Skeletal muscle satellite cell (primary cell): ENCODE results near the gene MYH3.

Experiments used
- H3K27me3 ChIP-seq: 2 replicates; pipeline ENCODE4 v1.7.0; 2013; ENCODE audit warnings: low read length; ENCODE audit not compliant: control insufficient read depth, insufficient read depth
- H3K36me3 ChIP-seq: 2 replicates; pipeline ENCODE4 v1.7.0; 2013; ENCODE audit warnings: mild to moderate bottlenecking, control low read depth, low read length; ENCODE audit not compliant: insufficient read depth
- H3K4me1 ChIP-seq: 2 replicates; pipeline ENCODE4 v1.7.0; 2013; ENCODE audit warnings: low read length; ENCODE audit not compliant: control insufficient read depth, insufficient read depth
- H3K4me2 ChIP-seq: 2 replicates; pipeline ENCODE4 v1.7.0; 2013; ENCODE audit warnings: mild to moderate bottlenecking, low read length
- H3K4me3 ChIP-seq: 2 replicates; pipeline ENCODE4 v1.7.0; 2013; ENCODE audit warnings: low read length
- H3K9ac ChIP-seq: 2 replicates; pipeline ENCODE4 v1.7.0; 2013; ENCODE audit warnings: mild to moderate bottlenecking, low read depth, low read length, moderate library complexity
- H3K9me3 ChIP-seq: replicated peaks from 2 replicates; pipeline ENCODE4 v1.7.0; 2013; ENCODE audit warnings: mild to moderate bottlenecking, control low read depth, low read length

Gene MYH3

GRCh38 chr17:10610884-10611283, 46.2 kb downstream of the MYH3 start:
- no peaks in the 10 kb centered on the region for H3K9me3 ChIP-seq
- H3K36me3 ChIP-seq: no peaks in the 10 kb centered on the region
- peaks cover 19% of the 10 kb centered on the region for H3K4me1 ChIP-seq
- no peak overlapping the region for H3K4me2 ChIP-seq
- no peak overlapping the region for H3K9ac ChIP-seq
- H3K27me3 ChIP-seq: no peaks in the 10 kb centered on the region
- no peak overlapping the region for H3K4me3 ChIP-seq

GRCh38 chr17:10608244-10608643, 48.9 kb downstream of the MYH3 start:
- Histone ChIP-seq H3K27me3 (no peaks in the 10 kb centered on the region), H3K9ac (no peak overlapping the region), H3K4me1 (peaks cover 7% of the 10 kb centered on the region), H3K4me2 (no peak overlapping the region), H3K36me3 (no peaks in the 10 kb centered on the region), H3K4me3 (no peak overlapping the region), H3K9me3 (no peaks in the 10 kb centered on the region)

- no peaks in the 10 kb centered on the region for H3K36me3 ChIP-seq
- no peaks in the 10 kb centered on the region for H3K9me3 ChIP-seq
- no peaks in the 10 kb centered on the region for H3K4me1 ChIP-seq
- no peak overlapping the region for H3K4me2 ChIP-seq
- H3K9ac ChIP-seq: no peak overlapping the region
- H3K27me3 ChIP-seq: no peaks in the 10 kb centered on the region
- H3K4me3 ChIP-seq: no peak overlapping the region
Observed at GRCh38 chr17:10606110-10606509, 51.0 kb downstream of the MYH3 start.

GRCh38 chr17:10605221-10605783, 51.8 kb downstream of the MYH3 start:
- Histone ChIP-seq H3K9me3 (no peaks in the 10 kb centered on the region), H3K27me3 (no peaks in the 10 kb centered on the region), H3K4me1 (peaks cover 8% of the 10 kb centered on the region), H3K4me3 (no peak overlapping the region), H3K9ac (no peak overlapping the region), H3K4me2 (no peak overlapping the region), H3K36me3 (no peaks in the 10 kb centered on the region)

GRCh38 chr17:10604521-10604920, 52.6 kb downstream of the MYH3 start:
- Histone ChIP-seq H3K9me3 (no peaks in the 10 kb centered on the region), H3K4me2 (no peak overlapping the region), H3K4me1 (peaks cover 12% of the 10 kb centered on the region)

GRCh38 chr17:10603931-10604330, 53.2 kb downstream of the MYH3 start:
- no peak overlapping the region for H3K4me2 ChIP-seq

More at GRCh38 chr17:10604521-10604920, 52.6 kb downstream of the MYH3 start:
- Histone ChIP-seq H3K27me3 (no peaks in the 10 kb centered on the region), H3K36me3 (no peaks in the 10 kb centered on the region), H3K9ac (no peak overlapping the region), H3K4me3 (no peak overlapping the region)

DNA sequence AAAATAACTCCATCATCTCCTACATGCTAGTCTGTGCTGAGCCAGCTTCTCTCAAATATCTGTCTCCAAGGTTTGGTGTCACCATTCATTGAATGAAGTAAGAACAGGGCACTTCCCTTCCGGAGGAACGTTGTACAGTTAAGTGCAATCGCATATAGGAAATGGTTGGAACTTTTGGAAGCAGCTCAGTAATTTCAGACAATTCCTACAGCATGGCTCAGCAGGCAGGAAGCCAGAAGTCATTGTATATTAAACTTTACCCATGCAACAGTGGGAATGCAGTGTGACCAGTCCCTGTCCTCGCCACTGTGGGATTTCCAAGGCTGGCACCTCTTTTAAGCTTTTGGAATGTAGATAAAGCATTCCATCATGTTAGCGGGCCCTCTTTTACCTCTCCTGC, 56.5 kb downstream of the MYH3 start:
- no peaks in the 10 kb centered on the region for H3K36me3 ChIP-seq
- peak overlapping the region; percentile 5 for H3K4me3 ChIP-seq
- H3K9ac ChIP-seq: no peak overlapping the region
- H3K9me3 ChIP-seq: no peaks in the 10 kb centered on the region
- peaks cover 12% of the 10 kb centered on the region for H3K4me1 ChIP-seq
- no peaks in the 10 kb centered on the region for H3K27me3 ChIP-seq
- H3K4me2 ChIP-seq: peak overlapping the region; percentile 7

More at GRCh38 chr17:10603931-10604330, 53.2 kb downstream of the MYH3 start:
- no peak overlapping the region for H3K9ac ChIP-seq
- H3K36me3 ChIP-seq: no peaks in the 10 kb centered on the region
- H3K27me3 ChIP-seq: no peaks in the 10 kb centered on the region
- H3K9me3 ChIP-seq: no peaks in the 10 kb centered on the region
- peaks cover 12% of the 10 kb centered on the region for H3K4me1 ChIP-seq
- no peak overlapping the region for H3K4me3 ChIP-seq

DNA sequence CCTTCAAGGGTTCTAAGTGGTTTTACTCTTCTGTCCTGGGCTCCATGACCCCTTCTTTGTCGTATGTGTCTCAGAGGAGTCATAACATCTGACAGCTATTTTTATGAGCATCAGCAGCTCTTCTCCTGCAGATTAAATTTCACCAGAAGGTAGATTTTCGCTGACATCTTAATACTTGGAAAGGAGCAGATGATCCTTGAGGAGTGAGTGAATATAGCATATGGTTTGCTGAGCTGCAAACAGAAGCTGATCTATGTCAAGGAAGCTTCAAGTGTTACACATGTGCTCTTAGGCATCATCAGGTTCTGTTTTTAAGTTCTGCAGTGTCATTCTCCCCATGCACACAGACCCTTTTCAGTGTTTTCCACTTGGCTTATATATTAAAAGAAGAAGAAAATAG, 58.5 kb downstream of the MYH3 start:
- Histone ChIP-seq H3K4me2 (no peak overlapping the region), H3K4me3 (no peak overlapping the region), H3K9me3 (no peaks in the 10 kb centered on the region), H3K9ac (no peak overlapping the region), H3K36me3 (no peaks in the 10 kb centered on the region), H3K4me1 (peaks cover 12% of the 10 kb centered on the region), H3K27me3 (no peaks in the 10 kb centered on the region)

DNA sequence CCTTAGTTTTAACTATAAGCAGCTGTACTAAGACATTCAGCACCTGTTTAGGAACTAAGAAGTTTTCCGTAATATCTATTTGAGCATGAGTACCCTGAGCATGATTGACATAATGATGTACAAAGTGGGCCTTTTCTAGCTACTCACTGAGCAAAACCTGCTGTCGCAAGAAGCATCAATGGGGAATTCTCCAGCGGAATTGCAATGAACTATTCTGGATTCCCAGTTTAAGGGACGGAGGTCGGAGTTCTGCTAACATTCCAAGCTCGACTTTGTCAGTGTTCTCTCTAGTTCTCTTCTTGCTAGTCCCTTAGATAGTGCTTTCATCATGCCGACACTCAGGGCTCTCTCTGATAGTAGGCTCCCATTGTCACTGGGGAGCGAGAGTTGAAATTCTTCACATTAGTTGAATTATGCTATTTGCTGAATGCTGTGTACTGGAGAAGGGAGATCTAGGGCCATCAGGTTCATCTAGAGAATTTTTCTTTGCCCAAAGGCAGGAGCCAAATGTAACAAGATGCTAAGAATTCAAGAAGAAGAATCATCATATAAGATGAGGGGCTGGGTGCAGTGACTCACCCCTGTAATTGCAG, 67.5 kb downstream of the MYH3 start:
- no peak overlapping the region for H3K4me2 ChIP-seq

GRCh38 chr17:10585529-10585928, 71.6 kb downstream of the MYH3 start:
- Histone ChIP-seq H3K4me1 (no peaks in the 10 kb centered on the region), H3K9ac (no peak overlapping the region), H3K4me3 (no peak overlapping the region), H3K9me3 (no peaks in the 10 kb centered on the region), H3K4me2 (no peak overlapping the region), H3K27me3 (no peaks in the 10 kb centered on the region), H3K36me3 (no peaks in the 10 kb centered on the region)

More for the DNA sequence above, 67.5 kb downstream of the MYH3 start:
- Histone ChIP-seq H3K4me3 (no peak overlapping the region), H3K27me3 (no peaks in the 10 kb centered on the region), H3K9me3 (no peaks in the 10 kb centered on the region), H3K9ac (no peak overlapping the region), H3K36me3 (no peaks in the 10 kb centered on the region), H3K4me1 (no peaks in the 10 kb centered on the region)

- H3K9me3 ChIP-seq: no peaks in the 10 kb centered on the region
- no peaks in the 10 kb centered on the region for H3K36me3 ChIP-seq
- H3K4me1 ChIP-seq: no peaks in the 10 kb centered on the region
- H3K27me3 ChIP-seq: no peaks in the 10 kb centered on the region
- no peak overlapping the region for H3K4me3 ChIP-seq
- H3K4me2 ChIP-seq: no peak overlapping the region
- H3K9ac ChIP-seq: no peak overlapping the region
Observed at GRCh38 chr17:10583834-10584233, 73.3 kb downstream of the MYH3 start.

GRCh38 chr17:10579270-10579669, 77.8 kb downstream of the MYH3 start:
- Histone ChIP-seq H3K4me1 (no peaks in the 10 kb centered on the region), H3K4me2 (no peak overlapping the region)

More at GRCh38 chr17:10579270-10579669, 77.8 kb downstream of the MYH3 start:
- H3K9me3 ChIP-seq: no peaks in the 10 kb centered on the region
- no peak overlapping the region for H3K4me3 ChIP-seq
- no peaks in the 10 kb centered on the region for H3K36me3 ChIP-seq
- no peaks in the 10 kb centered on the region for H3K27me3 ChIP-seq
- H3K9ac ChIP-seq: no peak overlapping the region
